Astrocyte (in vitro differentiated cells and primary cell): ENCODE results near the gene RUBCNL. TPM values are rescaled to one million over a fixed set of nuclear protein-coding genes. Genes with fewer than 3 reads are reported as not detected.
"Not testable (repeated sequence)": the region's sequence is repeated elsewhere in the genome, so short reads cannot be mapped to it uniquely, and the experiment has no call there.

Experiments used
- DNase-seq: peaks from one replicate; pipeline ENCODE4 v3.0.0-alpha.2; 2010; ENCODE audit warnings: low read depth
- FAIRE-seq: peaks from 2 replicates; lab custom pipeline; 2011; peaks lifted over from hg19 to GRCh38; lab: Jason Lieb, UNC
- H2AFZ ChIP-seq: 2 replicates; pipeline ENCODE4 v1.6.0; 2012; ENCODE audit warnings: low read depth, low read length, inconsistent platforms
- H3K27ac ChIP-seq: 2 replicates; pipeline ENCODE4 v1.5.1; 2011; ENCODE audit warnings: low read depth, low read length, inconsistent platforms
- H3K27me3 ChIP-seq: 2 replicates; pipeline ENCODE4 v1.6.0; 2011; ENCODE audit warnings: low read length, inconsistent platforms; ENCODE audit not compliant: insufficient read depth
- H3K36me3 ChIP-seq: 2 replicates; pipeline ENCODE4 v1.5.1; 2011; ENCODE audit warnings: low read length, inconsistent platforms; ENCODE audit not compliant: insufficient read depth
- H3K4me1 ChIP-seq: 2 replicates; pipeline ENCODE4 v1.5.1; 2011; ENCODE audit warnings: low read length, inconsistent platforms; ENCODE audit not compliant: insufficient read depth
- H3K4me2 ChIP-seq: 2 replicates; pipeline ENCODE4 v1.6.0; 2012; ENCODE audit warnings: low read length, inconsistent platforms
- H3K4me3 ChIP-seq: 2 replicates; pipeline ENCODE4 v1.5.1; 2011; ENCODE audit warnings: low read depth, mild to moderate bottlenecking, low read length, inconsistent platforms; ENCODE audit not compliant: insufficient read depth
- H3K79me2 ChIP-seq: 2 replicates; pipeline ENCODE4 v1.6.0; 2012; ENCODE audit warnings: mild to moderate bottlenecking, low read length, inconsistent platforms; ENCODE audit not compliant: insufficient read depth
- H3K9ac ChIP-seq: 2 replicates; pipeline ENCODE4 v1.6.0; 2012; ENCODE audit warnings: mild to moderate bottlenecking, low read length, inconsistent platforms
- H3K9me3 ChIP-seq: 2 replicates; pipeline ENCODE4 v1.5.1; 2012; ENCODE audit warnings: low read depth, mild to moderate bottlenecking, low read length, inconsistent platforms; ENCODE audit not compliant: insufficient read depth
- H4K20me1 ChIP-seq: 2 replicates; pipeline ENCODE4 v1.6.0; 2012; ENCODE audit warnings: low read length, inconsistent platforms; ENCODE audit not compliant: insufficient read depth
- H3K27ac Mint-ChIP-seq: one replicate; pipeline ENCODE4 v1.8.0; 2021; ENCODE audit warnings: mild to moderate bottlenecking, mixed read lengths; ENCODE audit not compliant: unreplicated experiment
- H3K27me3 Mint-ChIP-seq: one replicate; pipeline ENCODE4 v1.8.0; 2021; ENCODE audit warnings: low read depth, mixed read lengths; ENCODE audit not compliant: unreplicated experiment
- H3K36me3 Mint-ChIP-seq: one replicate; pipeline ENCODE4 v1.8.0; 2021; ENCODE audit warnings: low read depth, mixed read lengths; ENCODE audit not compliant: unreplicated experiment
- H3K4me1 Mint-ChIP-seq: one replicate; pipeline ENCODE4 v1.8.0; 2021; ENCODE audit warnings: low read depth, mixed read lengths; ENCODE audit not compliant: unreplicated experiment
- H3K4me3 Mint-ChIP-seq: one replicate; pipeline ENCODE4 v1.8.0; 2021; ENCODE audit warnings: mild to moderate bottlenecking, moderate library complexity, mixed read lengths; ENCODE audit not compliant: unreplicated experiment
- H3K9me3 Mint-ChIP-seq: one replicate; pipeline ENCODE4 v1.8.0; 2021; ENCODE audit warnings: mild to moderate bottlenecking, mixed read lengths; ENCODE audit not compliant: unreplicated experiment
- EZH2 ChIP-seq: IDR thresholded peaks from 2 replicates; pipeline ENCODE4 v1.6.1; 2012; ENCODE audit warnings: mild to moderate bottlenecking, low read length, inconsistent platforms; ENCODE audit not compliant: insufficient read depth
- total RNA-seq: library from RNA; stranded (reverse); gene quantifications from 2 replicates; pipeline ENCODE4 v1.2.1, GENCODE V29; 2021
- TF ChIP-seq, protein P1 (sequence below): IDR thresholded peaks from 2 replicates; pipeline ENCODE4 v1.5.1; 2011; ENCODE audit warnings: low read depth, mild to moderate bottlenecking, inconsistent platforms, low read length, moderate library complexity; ENCODE audit not compliant: insufficient read depth

The RUBCNL gene
- total RNA-seq, 1 donor from 2014 or later: 1.5 TPM

DNA sequence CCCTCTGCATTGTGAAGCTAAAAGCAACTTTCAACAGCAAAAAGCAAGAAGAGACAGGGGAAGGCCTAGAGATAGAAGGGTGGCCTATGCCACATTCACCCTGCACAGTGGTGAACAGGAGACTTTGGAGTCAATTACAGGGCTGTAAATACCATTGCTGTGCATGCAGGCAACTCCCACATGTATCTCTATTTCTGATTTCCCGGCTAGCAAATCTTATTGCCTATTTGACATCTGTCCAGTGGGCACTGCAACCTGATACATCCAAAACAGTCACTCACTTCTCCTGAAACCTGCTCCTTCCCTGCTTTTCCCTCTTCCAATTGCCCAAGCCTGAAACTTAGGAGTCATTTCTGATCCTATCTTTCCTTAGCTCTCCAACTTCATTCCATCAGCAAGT is 13.4 kb downstream of the RUBCNL start:
- H3K27ac ChIP-seq: no peak overlapping the region
- Mint-ChIP-seq H3K4me1 (peaks cover 21% of the 10 kb centered on the region), H3K27me3 (peaks cover 5% of the 10 kb centered on the region), H3K4me3 (no peak overlapping the region), H3K9me3 (no peaks in the 10 kb centered on the region), H3K27ac (no peak overlapping the region), H3K36me3 (peaks cover 2% of the 10 kb centered on the region)
- peaks cover 11% of the 10 kb centered on the region for H3K4me1 ChIP-seq
- H3K4me3 ChIP-seq: no peak overlapping the region
- H3K9ac ChIP-seq: no peak overlapping the region
- no peak overlapping the region for H2AFZ ChIP-seq
- H3K36me3 ChIP-seq: no peaks in the 10 kb centered on the region
- TF ChIP-seq, protein P1, sequence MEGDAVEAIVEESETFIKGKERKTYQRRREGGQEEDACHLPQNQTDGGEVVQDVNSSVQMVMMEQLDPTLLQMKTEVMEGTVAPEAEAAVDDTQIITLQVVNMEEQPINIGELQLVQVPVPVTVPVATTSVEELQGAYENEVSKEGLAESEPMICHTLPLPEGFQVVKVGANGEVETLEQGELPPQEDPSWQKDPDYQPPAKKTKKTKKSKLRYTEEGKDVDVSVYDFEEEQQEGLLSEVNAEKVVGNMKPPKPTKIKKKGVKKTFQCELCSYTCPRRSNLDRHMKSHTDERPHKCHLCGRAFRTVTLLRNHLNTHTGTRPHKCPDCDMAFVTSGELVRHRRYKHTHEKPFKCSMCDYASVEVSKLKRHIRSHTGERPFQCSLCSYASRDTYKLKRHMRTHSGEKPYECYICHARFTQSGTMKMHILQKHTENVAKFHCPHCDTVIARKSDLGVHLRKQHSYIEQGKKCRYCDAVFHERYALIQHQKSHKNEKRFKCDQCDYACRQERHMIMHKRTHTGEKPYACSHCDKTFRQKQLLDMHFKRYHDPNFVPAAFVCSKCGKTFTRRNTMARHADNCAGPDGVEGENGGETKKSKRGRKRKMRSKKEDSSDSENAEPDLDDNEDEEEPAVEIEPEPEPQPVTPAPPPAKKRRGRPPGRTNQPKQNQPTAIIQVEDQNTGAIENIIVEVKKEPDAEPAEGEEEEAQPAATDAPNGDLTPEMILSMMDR: no peak
- TF ChIP-seq EZH2: no peak
- no peaks in the 10 kb centered on the region for H3K9me3 ChIP-seq
- FAIRE-seq (no peak), DNase-seq (no peak)
- no peaks in the 10 kb centered on the region for H4K20me1 ChIP-seq
- H3K27me3 ChIP-seq: no peaks in the 10 kb centered on the region
- H3K4me2 ChIP-seq: no peak overlapping the region
- no peaks in the 10 kb centered on the region for H3K79me2 ChIP-seq

DNA sequence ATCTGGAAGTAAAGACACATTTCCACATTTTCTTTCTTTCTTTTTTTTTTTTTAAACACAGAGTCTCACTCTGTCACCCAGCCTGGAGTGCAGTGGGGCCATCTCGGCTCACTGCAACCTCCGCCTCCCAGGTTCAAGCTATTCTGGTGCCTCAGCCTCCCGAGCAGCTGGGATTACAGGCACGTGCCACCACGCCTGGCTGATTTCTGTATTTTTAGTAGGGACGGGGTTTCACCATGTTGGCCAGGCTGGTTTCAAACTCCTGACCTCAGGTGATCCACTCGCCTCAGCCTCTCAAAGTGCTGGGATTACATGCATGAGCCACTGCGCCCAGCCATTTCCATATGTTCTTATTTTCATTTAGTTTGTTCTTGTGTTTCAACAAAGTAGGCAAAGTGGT is 14.1 kb downstream of the RUBCNL start:
- not testable (repeated sequence) for H3K27ac ChIP-seq, H3K9me3 ChIP-seq, DNase-seq, H3K27me3 Mint-ChIP-seq, H3K79me2 ChIP-seq, H3K36me3 Mint-ChIP-seq, FAIRE-seq, H3K9ac ChIP-seq, H3K27ac Mint-ChIP-seq, H3K4me3 Mint-ChIP-seq, H2AFZ ChIP-seq, H3K36me3 ChIP-seq, H3K4me3 ChIP-seq, H3K27me3 ChIP-seq, H3K4me2 ChIP-seq, H4K20me1 ChIP-seq, H3K9me3 Mint-ChIP-seq
- peaks cover 28% of the 10 kb centered on the region for H3K4me1 Mint-ChIP-seq
- H3K4me1 ChIP-seq: peaks cover 11% of the 10 kb centered on the region

DNA sequence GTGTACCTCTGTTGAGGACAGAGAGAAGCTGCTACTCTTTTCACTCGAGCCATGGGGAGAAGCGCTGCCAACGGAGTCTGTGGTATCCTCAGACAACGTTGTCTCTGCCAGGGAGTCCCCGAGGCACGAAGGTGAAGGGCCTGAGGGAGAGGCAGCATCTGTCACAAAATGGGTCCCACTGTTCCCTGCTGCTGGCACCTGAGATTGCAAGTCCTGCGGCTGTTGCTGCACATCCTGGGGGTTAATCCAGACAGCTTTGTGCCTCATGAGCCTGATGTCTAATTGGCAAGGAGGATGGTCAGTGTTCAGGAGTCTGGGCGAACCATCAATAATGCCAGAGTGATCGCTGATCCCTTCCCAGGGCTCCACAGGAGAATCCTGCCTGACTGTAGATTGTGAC is 15.0 kb downstream of the RUBCNL start:
- no peak overlapping the region for H3K4me3 ChIP-seq
- H3K9ac ChIP-seq: no peak overlapping the region
- H3K9me3 ChIP-seq: no peaks in the 10 kb centered on the region
- H3K36me3 ChIP-seq: no peaks in the 10 kb centered on the region
- H3K79me2 ChIP-seq: no peaks in the 10 kb centered on the region
- no peak for FAIRE-seq
- no peak overlapping the region for H3K27ac ChIP-seq
- no peaks in the 10 kb centered on the region for H4K20me1 ChIP-seq
- no peak overlapping the region for H3K4me2 ChIP-seq
- Mint-ChIP-seq H3K36me3 (peaks cover 2% of the 10 kb centered on the region), H3K4me3 (no peak overlapping the region), H3K9me3 (no peaks in the 10 kb centered on the region), H3K27me3 (peaks cover 5% of the 10 kb centered on the region), H3K4me1 (peaks cover 36% of the 10 kb centered on the region), H3K27ac (no peak overlapping the region)
- peaks cover 11% of the 10 kb centered on the region for H3K4me1 ChIP-seq
- no peak for DNase-seq
- no peaks in the 10 kb centered on the region for H3K27me3 ChIP-seq
- no peak overlapping the region for H2AFZ ChIP-seq
- TF ChIP-seq EZH2: no peak
- TF ChIP-seq, protein P1: no peak
